Lung (tissue), 12 donors: Measurements from ENCODE around the gene AUTS2. TPM values are rescaled to one million over a fixed set of nuclear protein-coding genes. Genes with fewer than 3 reads are reported as not detected.

ENCODE experiments used
- ATAC-seq: fragments of 200-7000 bp; cut with Tn5 transposase; one replicate; pipeline ENCODE4 v1.9.1; 2020; ENCODE audit warnings: moderate number of reproducible peaks; ENCODE audit not compliant: insufficient read depth, low FRiP score
- DNase-seq, 3 donors: peaks; one replicate each; pipeline ENCODE4 v3.0.0-alpha.2; 2013 to 2017
- H3K27ac ChIP-seq, 2 donors: one replicate each; pipeline ENCODE4 v1.5.1; 2013; ENCODE audit warnings: mild to moderate bottlenecking in 2 of 2, moderate library complexity in 2 of 2, control low read depth in 1 of 2, inconsistent platforms in 1 of 2, low read depth in 1 of 2, low read length in 1 of 2
- H3K27me3 ChIP-seq, 3 donors: one replicate each; pipeline ENCODE4 v1.5.1; 2013; ENCODE audit warnings: low read length in 2 of 3; ENCODE audit not compliant: control insufficient read depth in 3 of 3, insufficient read depth in 3 of 3
- H3K36me3 ChIP-seq, 4 donors: one replicate each; pipeline ENCODE4 v1.5.1; 2013; ENCODE audit warnings: low read length in 4 of 4, mild to moderate bottlenecking in 1 of 4, moderate library complexity in 1 of 4; ENCODE audit not compliant: control insufficient read depth in 4 of 4, insufficient read depth in 4 of 4
- H3K4me1 ChIP-seq, 5 donors: one replicate each; pipeline ENCODE4 v1.5.1; 2013; ENCODE audit warnings: low read length in 5 of 5, mild to moderate bottlenecking in 2 of 5, moderate library complexity in 1 of 5; ENCODE audit not compliant: control insufficient read depth in 5 of 5, insufficient read depth in 5 of 5
- H3K4me3 ChIP-seq: one replicate; pipeline ENCODE4 v1.5.1; 2013; ENCODE audit warnings: mild to moderate bottlenecking, control low read depth, moderate library complexity
- H3K9ac ChIP-seq, 2 donors: one replicate each; pipeline ENCODE4 v1.5.1; 2013; ENCODE audit warnings: low read length in 2 of 2, control low read depth in 1 of 2; ENCODE audit not compliant: insufficient read depth in 1 of 2
- H3K9me3 ChIP-seq, 4 donors: one replicate each; pipeline ENCODE4 v1.5.1; 2013; ENCODE audit warnings: low read length in 3 of 4, mild to moderate bottlenecking in 1 of 4, moderate library complexity in 1 of 4; ENCODE audit not compliant: control insufficient read depth in 4 of 4, insufficient read depth in 3 of 4
- WGBS, 2 donors: extraction: QIAGEN DNeasy Blood & Tissue Kit; methylation state at CpG; one replicate each; pipeline ENCODE4 v1.1.7; 2013; 5-methylcytosine and 5-hydroxymethylcytosine counted together
- polyA plus RNA-seq, 2 donors: library from polyadenylated mRNA; stranded (reverse); fragments of 200-250 nt; gene quantifications; one replicate each; pipeline ENCODE4 v1.2.1, GENCODE V29; 2013
- total RNA-seq, 2 donors: library from RNA; depleted of rRNA in 1 of 2; stranded (reverse); fragments of >200 nt in 1 of 2; gene quantifications; one replicate each; pipeline ENCODE4 v1.2.1, GENCODE V29; 2014 to 2021
- TF ChIP-seq, protein P1 (sequence below): IDR thresholded peaks from 2 replicates; pipeline ENCODE4 v1.5.1; 2012; ENCODE audit warnings: mild to moderate bottlenecking; ENCODE audit errors: control extremely low read depth, extremely low read depth
- donor health status: control.
- donor health status: control.
- donor health status: Bipolar disorder and iron deficiency.
- donor health status: healthy.
- donor health status: DM: yes; HTN: yes; CAD: no.

The AUTS2 gene
- total and polyA plus RNA-seq, 4 donors = 11.8 to 115 (median 40.6) TPM

DNA sequence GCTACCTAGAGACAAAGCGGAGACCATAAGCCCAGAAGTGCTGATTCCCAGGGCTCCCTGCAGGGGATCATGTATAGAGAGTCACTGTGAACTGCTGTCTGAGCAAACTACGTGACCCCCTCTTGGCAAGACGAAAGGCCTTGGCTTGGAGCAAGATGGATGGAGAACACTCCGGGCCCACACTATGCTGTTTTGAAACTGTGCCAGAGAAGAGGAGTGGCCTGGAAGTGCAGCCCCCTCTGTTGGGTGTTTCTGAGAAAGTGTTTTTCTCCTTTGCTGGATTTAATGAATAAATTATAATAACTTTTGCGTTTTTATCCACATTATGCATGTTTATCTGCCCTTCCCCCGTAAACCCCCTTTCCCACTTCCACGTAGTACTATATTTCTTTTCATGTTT lies 894.4 kb downstream of the AUTS2 start:
- WGBS, 2 donors = 85 to 86% methylated on average over 7 of the region's 7 CpGs
- peaks cover 0 to 26% (median 9%) of the 10 kb centered on the region in 5 donors for H3K4me1 ChIP-seq
- DNase-seq = peak; percentile 82 to 94 (median 90)

DNA sequence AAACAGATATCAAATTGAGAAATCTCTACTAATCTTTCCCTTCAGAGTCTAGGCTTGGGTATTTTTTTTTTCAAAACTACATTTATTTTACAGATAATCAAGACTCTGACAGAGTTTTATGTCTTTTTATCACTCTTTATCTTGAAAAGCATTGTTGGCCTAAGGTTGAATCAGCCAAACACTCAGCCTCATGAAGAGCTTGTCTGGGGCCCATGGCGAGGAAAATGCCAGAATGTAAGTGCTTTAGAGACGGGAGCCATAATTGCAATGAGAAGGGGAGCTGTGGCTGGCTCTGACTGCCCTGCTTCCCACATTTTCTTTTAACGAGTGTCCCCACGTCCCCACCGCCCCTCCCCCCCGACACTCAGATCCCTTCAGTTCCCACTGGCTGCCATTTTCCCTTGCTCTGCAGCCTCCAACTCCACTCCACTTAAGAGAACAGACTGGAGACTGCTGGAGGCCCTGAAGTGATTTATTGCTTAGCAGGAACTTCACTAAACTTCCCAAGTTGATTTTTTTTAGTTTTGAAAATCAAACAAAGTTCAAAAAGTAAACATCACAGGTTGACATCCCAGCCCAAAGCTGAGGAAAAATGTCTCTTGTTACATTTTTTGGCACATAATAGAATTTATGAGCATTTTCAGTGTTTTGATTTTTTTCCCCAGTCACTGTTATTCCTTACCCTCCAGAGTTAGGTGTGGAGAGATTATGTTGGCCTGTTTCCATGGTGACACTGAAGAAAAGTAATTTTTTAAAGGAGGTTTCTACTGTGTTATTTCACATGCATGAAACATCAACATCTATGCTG lies 896.2 kb downstream of the AUTS2 start:
- WGBS, 2 donors = 72 to 80% methylated on average over 6 of the region's 6 CpGs
- Histone ChIP-seq H3K4me1 (peaks cover 0 to 33% (median 8%) of the 10 kb centered on the region in 5 donors), H3K9me3 (no peaks in the 10 kb centered on the region), H3K36me3 (peaks cover 0 to 8% (median 0%) of the 10 kb centered on the region in 4 donors), H3K9ac (no peak overlapping the region), H3K27ac (no peak overlapping the region), H3K4me3 (no peak overlapping the region), H3K27me3 (no peaks in the 10 kb centered on the region)
- TF ChIP-seq, protein P1, sequence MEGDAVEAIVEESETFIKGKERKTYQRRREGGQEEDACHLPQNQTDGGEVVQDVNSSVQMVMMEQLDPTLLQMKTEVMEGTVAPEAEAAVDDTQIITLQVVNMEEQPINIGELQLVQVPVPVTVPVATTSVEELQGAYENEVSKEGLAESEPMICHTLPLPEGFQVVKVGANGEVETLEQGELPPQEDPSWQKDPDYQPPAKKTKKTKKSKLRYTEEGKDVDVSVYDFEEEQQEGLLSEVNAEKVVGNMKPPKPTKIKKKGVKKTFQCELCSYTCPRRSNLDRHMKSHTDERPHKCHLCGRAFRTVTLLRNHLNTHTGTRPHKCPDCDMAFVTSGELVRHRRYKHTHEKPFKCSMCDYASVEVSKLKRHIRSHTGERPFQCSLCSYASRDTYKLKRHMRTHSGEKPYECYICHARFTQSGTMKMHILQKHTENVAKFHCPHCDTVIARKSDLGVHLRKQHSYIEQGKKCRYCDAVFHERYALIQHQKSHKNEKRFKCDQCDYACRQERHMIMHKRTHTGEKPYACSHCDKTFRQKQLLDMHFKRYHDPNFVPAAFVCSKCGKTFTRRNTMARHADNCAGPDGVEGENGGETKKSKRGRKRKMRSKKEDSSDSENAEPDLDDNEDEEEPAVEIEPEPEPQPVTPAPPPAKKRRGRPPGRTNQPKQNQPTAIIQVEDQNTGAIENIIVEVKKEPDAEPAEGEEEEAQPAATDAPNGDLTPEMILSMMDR = no peak
- ATAC-seq (no peak), DNase-seq (peak in 2 of 3 donors; percentile 58 to 59)

More for the DNA sequence above, 894.4 kb downstream of the AUTS2 start:
- TF ChIP-seq, protein P1 = no peak
- peaks cover 0 to 8% (median 0%) of the 10 kb centered on the region in 4 donors for H3K36me3 ChIP-seq
- H3K9me3 ChIP-seq = no peaks in the 10 kb centered on the region
- ATAC-seq = no peak
- H3K4me3 ChIP-seq = no peak overlapping the region
- H3K27ac ChIP-seq = no peak overlapping the region
- H3K9ac ChIP-seq = no peak overlapping the region
- H3K27me3 ChIP-seq = no peaks in the 10 kb centered on the region

DNA sequence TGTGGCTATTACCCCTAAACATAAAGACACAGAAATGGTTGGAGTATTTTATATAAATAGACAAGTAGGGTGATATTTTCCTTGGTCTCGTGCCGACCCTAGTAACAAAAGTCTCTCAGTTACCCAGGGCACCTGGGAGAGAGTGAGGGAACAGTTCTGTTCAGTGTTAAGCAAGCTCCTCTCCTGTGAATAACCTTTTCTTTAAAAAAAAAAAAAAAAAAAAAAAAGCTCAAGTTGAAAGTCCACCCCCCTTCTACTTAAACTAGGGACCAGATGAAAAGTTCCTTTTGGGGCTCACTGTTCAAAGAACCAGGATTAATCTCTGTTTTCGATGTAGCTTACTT lies 896.7 kb downstream of the AUTS2 start:
- DNase-seq (no peak), ATAC-seq (no peak)
- Histone ChIP-seq H3K4me3 (no peak overlapping the region), H3K27ac (no peak overlapping the region), H3K4me1 (peaks cover 0 to 28% (median 5%) of the 10 kb centered on the region in 5 donors), H3K27me3 (no peaks in the 10 kb centered on the region), H3K36me3 (peaks cover 0 to 8% (median 0%) of the 10 kb centered on the region in 4 donors), H3K9ac (no peak overlapping the region), H3K9me3 (no peaks in the 10 kb centered on the region)
- WGBS, 2 donors = 82 to 85% methylated on average over 3 of the region's 3 CpGs
- TF ChIP-seq, protein P1 = no peak
